GM23338 (cell line): ENCODE results near the gene RPL10A.

Source experiments
- CREB1 ChIP-seq: fragments of 250-450 bp; sonication (Bioruptor Pico); IDR thresholded peaks from 2 replicates; pipeline ENCODE4 v1.5.0; 2020; ENCODE audit warnings: low read depth, mild to moderate bottlenecking, moderate library complexity
- CTCF ChIP-seq, 2 experiments: fragments of 200-600 bp in 1 of 2; sonication (generic) in 1 of 2; conservative IDR thresholded peaks; 2 replicates each; pipeline versions ENCODE4 v1.5.1 to v1.6.1; 2016 to 2017; ENCODE audit warnings: antibody characterized with exemption in 2 of 2, low read depth in 2 of 2, mild to moderate bottlenecking in 2 of 2, moderate library complexity in 1 of 2
- ETS1 ChIP-seq: IDR thresholded peaks from 2 replicates; pipeline ENCODE4 v1.6.1; 2016; ENCODE audit warnings: antibody characterized with exemption
- EZH2 ChIP-seq: fragments of 200-600 bp; sonication (generic); IDR thresholded peaks from one replicate; pipeline ENCODE4 v1.8.0; 2017; ENCODE audit warnings: antibody characterized with exemption, mild to moderate bottlenecking, low read depth; ENCODE audit not compliant: unreplicated experiment
- EZH2phosphoT487 ChIP-seq: fragments of 200-600 bp; sonication (generic); IDR thresholded peaks from one replicate; pipeline ENCODE4 v1.8.1; 2018; ENCODE audit warnings: antibody characterized with exemption; ENCODE audit not compliant: unreplicated experiment
- JUNB ChIP-seq: IDR thresholded peaks from one replicate; pipeline ENCODE4 v1.6.1; 2016; ENCODE audit warnings: antibody characterized with exemption; ENCODE audit not compliant: unreplicated experiment
- NANOG ChIP-seq: IDR thresholded peaks from 2 replicates; pipeline ENCODE4 v1.6.1; 2016; ENCODE audit warnings: antibody characterized with exemption, borderline replicate concordance
- POLR2AphosphoS5 ChIP-seq: IDR thresholded peaks from 2 replicates; pipeline ENCODE4 v1.6.1; 2016; ENCODE audit warnings: antibody characterized with exemption, low read depth
- REST ChIP-seq: IDR thresholded peaks from one replicate; pipeline ENCODE4 v1.6.1; 2018; ENCODE audit warnings: antibody characterized with exemption; ENCODE audit not compliant: unreplicated experiment
- STAT1 ChIP-seq: IDR thresholded peaks from one replicate; pipeline ENCODE4 v1.6.1; 2016; ENCODE audit warnings: antibody characterized with exemption; ENCODE audit not compliant: unreplicated experiment

- no peak for TF ChIP-seq EZH2
- no peak for TF ChIP-seq CTCF (conservative IDR thresholded peaks at IDR 0.05; ENCODE audit: low read depth in 2 of 2)
- TF ChIP-seq REST: no peak
- no peak for TF ChIP-seq POLR2AphosphoS5
- TF ChIP-seq JUNB: no peak
- no peak for TF ChIP-seq EZH2phosphoT487
- TF ChIP-seq NANOG: no peak
- no peak for TF ChIP-seq CREB1 (CRISPR knock-in tag)
- no peak for TF ChIP-seq ETS1
- no peak for TF ChIP-seq STAT1
Measured at GRCh38 chr6:35478259-35478658, 10.1 kb downstream of the RPL10A start.
